Measurements from ENCODE around the gene BACH2.
A peak's percentile ranks its signal among the peaks of the same experiment; 100 is the strongest.

The BACH2 gene

GRCh38 chr6:89942601-89943000, 354.0 kb downstream of the BACH2 start:
- no peak for DNase-seq (ENCODE audit: low read depth in 2 of 2)

GRCh38 chr6:89941763-89942497, 354.7 kb downstream of the BACH2 start:
- DNase-seq (ENCODE audit: low read depth in 2 of 2): no peak

GRCh38 chr6:89941031-89941762, 355.4 kb downstream of the BACH2 start:
- no peak for DNase-seq (ENCODE audit: low read depth in 2 of 2)

- DNase-seq (ENCODE audit: low read depth in 2 of 2): peak in 1 of 2 donors; percentile 36
Observed at GRCh38 chr6:89940225-89941027, 356.2 kb downstream of the BACH2 start.

GRCh38 chr6:89939144-89939543, 357.5 kb downstream of the BACH2 start:
- DNase-seq (ENCODE audit: low read depth in 2 of 2): no peak

- DNase-seq (ENCODE audit: low read depth in 2 of 2): no peak
Observed at GRCh38 chr6:89938014-89938413, 358.6 kb downstream of the BACH2 start.

GRCh38 chr6:89936177-89936576, 360.5 kb downstream of the BACH2 start:
- no peak for DNase-seq (ENCODE audit: low read depth in 2 of 2)

GRCh38 chr6:89934685-89935366, 361.8 kb downstream of the BACH2 start:
- DNase-seq (ENCODE audit: low read depth in 2 of 2): no peak

GRCh38 chr6:89932245-89932802, 364.3 kb downstream of the BACH2 start:
- no peak for DNase-seq (ENCODE audit: low read depth in 2 of 2)

- no peak for DNase-seq (ENCODE audit: low read depth in 2 of 2)
Observed at GRCh38 chr6:89930789-89931188, 365.9 kb downstream of the BACH2 start.

GRCh38 chr6:89928604-89929003, 368.0 kb downstream of the BACH2 start:
- no peak for DNase-seq (ENCODE audit: low read depth in 2 of 2)

GRCh38 chr6:89927791-89928550, 368.7 kb downstream of the BACH2 start:
- no peak for DNase-seq (ENCODE audit: low read depth in 2 of 2)

GRCh38 chr6:89927264-89927663, 369.4 kb downstream of the BACH2 start:
- DNase-seq (ENCODE audit: low read depth in 2 of 2): no peak

GRCh38 chr6:89925826-89926225, 370.8 kb downstream of the BACH2 start:
- DNase-seq (ENCODE audit: low read depth in 2 of 2): no peak

- no peak for DNase-seq (ENCODE audit: low read depth in 2 of 2)
Observed at GRCh38 chr6:89924231-89924630, 372.4 kb downstream of the BACH2 start.

GRCh38 chr6:89921691-89922090, 375.0 kb downstream of the BACH2 start:
- no peak for DNase-seq (ENCODE audit: low read depth in 2 of 2)

GRCh38 chr6:89921197-89921596, 375.4 kb downstream of the BACH2 start:
- DNase-seq (ENCODE audit: low read depth in 2 of 2): no peak

- DNase-seq (ENCODE audit: low read depth in 2 of 2): no peak
Observed at GRCh38 chr6:89917801-89918366, 378.8 kb downstream of the BACH2 start.

GRCh38 chr6:89917216-89917615, 379.4 kb downstream of the BACH2 start:
- no peak for DNase-seq (ENCODE audit: low read depth in 2 of 2)

GRCh38 chr6:89916136-89916920, 380.3 kb downstream of the BACH2 start:
- DNase-seq (ENCODE audit: low read depth in 2 of 2): no peak
